OCI-LY1 (cell line): ENCODE results near the gene IRS2.

Experiments
- H2AFZ ChIP-seq: fragments of 200-600 bp; sonication (generic), shearing (Covaris generic); 2 replicates; pipeline ENCODE4 v1.6.0; 2014; ENCODE audit warnings: antibody characterized with exemption, mild to moderate bottlenecking, low read length
- H3F3A ChIP-seq: fragments of 200-600 bp; sonication (generic), shearing (Covaris generic); 2 replicates; pipeline ENCODE4 v1.6.0; 2014; ENCODE audit warnings: mild to moderate bottlenecking, antibody characterized with exemption, low read length, moderate library complexity; ENCODE audit not compliant: insufficient read depth
- H3K27ac ChIP-seq: fragments of 200-600 bp; sonication (generic); 2 replicates; pipeline ENCODE4 v1.5.1; 2014; ENCODE audit warnings: low read length, mixed run types, mild to moderate bottlenecking, low read depth; ENCODE audit not compliant: poor library complexity, severe bottlenecking
- H3K27me3 ChIP-seq: fragments of 200-600 bp; sonication (generic); 2 replicates; pipeline ENCODE4 v1.6.0; 2014; ENCODE audit warnings: antibody characterized with exemption, mild to moderate bottlenecking, low read length, moderate library complexity; ENCODE audit not compliant: insufficient read depth
- H3K36me3 ChIP-seq: fragments of 200-600 bp; sonication (generic); 2 replicates; pipeline ENCODE4 v1.6.1; 2014; ENCODE audit warnings: mild to moderate bottlenecking, antibody characterized with exemption, low read length, moderate library complexity, mixed read lengths; ENCODE audit not compliant: insufficient read depth
- H3K4me1 ChIP-seq: fragments of 200-600 bp; sonication (generic); 2 replicates; pipeline ENCODE4 v1.5.1; 2014; ENCODE audit warnings: mild to moderate bottlenecking, low read length, moderate library complexity; ENCODE audit not compliant: insufficient read depth, severe bottlenecking
- H3K4me2 ChIP-seq: fragments of 200-600 bp; sonication (generic), shearing (Covaris generic); 2 replicates; pipeline ENCODE4 v1.6.1; 2014; ENCODE audit warnings: low read length
- H3K4me3 ChIP-seq: fragments of 200-600 bp; sonication (generic); 2 replicates; pipeline ENCODE4 v1.5.1; 2014; ENCODE audit warnings: low read length, low read depth, mild to moderate bottlenecking, mixed read lengths; ENCODE audit not compliant: poor library complexity, severe bottlenecking
- H3K79me2 ChIP-seq: fragments of 200-600 bp; shearing (Covaris generic); 2 replicates; pipeline ENCODE4 v1.6.1; 2016; ENCODE audit warnings: mixed run types, low read length, mixed read lengths; ENCODE audit not compliant: insufficient read depth
- H3K9ac ChIP-seq: fragments of 200-600 bp; sonication (generic), shearing (Covaris generic); 2 replicates; pipeline ENCODE4 v1.6.1; 2014; ENCODE audit warnings: mild to moderate bottlenecking, low read length, mixed read lengths
- H3K9me2 ChIP-seq: fragments of 200-600 bp; sonication (generic), shearing (Covaris generic); 2 replicates; pipeline ENCODE4 v1.6.1; 2014; ENCODE audit warnings: low read depth, mild to moderate bottlenecking, low read length, mixed read lengths
- H3K9me3 ChIP-seq: fragments of 200-600 bp; shearing (Covaris generic); 2 replicates; pipeline ENCODE4 v1.6.1; 2014; ENCODE audit warnings: low read length, mixed read lengths
- H4K20me1 ChIP-seq: fragments of 200-600 bp; sonication (generic), shearing (Covaris generic); 2 replicates; pipeline ENCODE4 v1.6.0; 2016; ENCODE audit warnings: mild to moderate bottlenecking, low read length; ENCODE audit not compliant: insufficient read depth
- EZH2 ChIP-seq: fragments of 200-600 bp; sonication (generic), shearing (Covaris generic); IDR thresholded peaks from 2 replicates; pipeline ENCODE4 v1.8.0; 2017; ENCODE audit warnings: borderline replicate concordance, mixed run types, mild to moderate bottlenecking, antibody characterized with exemption, low read length, moderate library complexity, mixed read lengths
- TF ChIP-seq, protein P1 (sequence below): fragments of 200-600 bp; sonication (generic), shearing (Covaris generic); IDR thresholded peaks from 2 replicates; pipeline ENCODE4 v1.5.1; 2017; ENCODE audit warnings: mild to moderate bottlenecking, antibody characterized with exemption, low read length, moderate library complexity, mixed read lengths

The IRS2 gene

DNA sequence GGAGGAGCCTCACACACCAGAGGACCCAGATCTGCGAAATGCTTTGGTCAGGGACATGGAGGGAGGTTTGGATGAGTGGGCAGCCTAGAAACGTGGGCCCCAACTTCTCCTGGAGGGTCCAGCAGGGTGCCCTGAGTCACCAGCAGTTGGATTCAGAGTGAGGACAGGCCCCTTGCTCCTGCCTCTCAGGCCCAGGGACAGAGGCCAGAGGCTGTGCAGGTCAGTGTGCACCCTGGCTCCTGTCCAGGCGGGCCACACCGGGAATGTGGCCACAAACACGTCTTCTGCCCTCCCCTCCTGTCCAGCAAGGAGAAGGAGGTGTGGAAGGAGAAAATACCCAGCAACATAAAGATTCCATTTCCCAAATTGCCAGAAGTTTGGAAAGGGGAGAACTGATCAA is 19.4 kb downstream of the IRS2 start:
- Histone ChIP-seq H3K4me2 (no peak overlapping the region), H3K4me1 (no peaks in the 10 kb centered on the region), H3K27me3 (peaks cover 3% of the 10 kb centered on the region; the same call in 1 of the 2 replicates), H3K9me3 (no peaks in the 10 kb centered on the region), H3K9me2 (no peaks in the 10 kb centered on the region), H3K36me3 (no peaks in the 10 kb centered on the region), H3K4me3 (no peak overlapping the region), H2AFZ (no peak overlapping the region), H4K20me1 (no peaks in the 10 kb centered on the region), H3F3A (no peaks in the 10 kb centered on the region), H3K27ac (no peak overlapping the region), H3K9ac (no peak overlapping the region), H3K79me2 (no peaks in the 10 kb centered on the region)
- TF ChIP-seq EZH2 = no peak
- TF ChIP-seq, protein P1, sequence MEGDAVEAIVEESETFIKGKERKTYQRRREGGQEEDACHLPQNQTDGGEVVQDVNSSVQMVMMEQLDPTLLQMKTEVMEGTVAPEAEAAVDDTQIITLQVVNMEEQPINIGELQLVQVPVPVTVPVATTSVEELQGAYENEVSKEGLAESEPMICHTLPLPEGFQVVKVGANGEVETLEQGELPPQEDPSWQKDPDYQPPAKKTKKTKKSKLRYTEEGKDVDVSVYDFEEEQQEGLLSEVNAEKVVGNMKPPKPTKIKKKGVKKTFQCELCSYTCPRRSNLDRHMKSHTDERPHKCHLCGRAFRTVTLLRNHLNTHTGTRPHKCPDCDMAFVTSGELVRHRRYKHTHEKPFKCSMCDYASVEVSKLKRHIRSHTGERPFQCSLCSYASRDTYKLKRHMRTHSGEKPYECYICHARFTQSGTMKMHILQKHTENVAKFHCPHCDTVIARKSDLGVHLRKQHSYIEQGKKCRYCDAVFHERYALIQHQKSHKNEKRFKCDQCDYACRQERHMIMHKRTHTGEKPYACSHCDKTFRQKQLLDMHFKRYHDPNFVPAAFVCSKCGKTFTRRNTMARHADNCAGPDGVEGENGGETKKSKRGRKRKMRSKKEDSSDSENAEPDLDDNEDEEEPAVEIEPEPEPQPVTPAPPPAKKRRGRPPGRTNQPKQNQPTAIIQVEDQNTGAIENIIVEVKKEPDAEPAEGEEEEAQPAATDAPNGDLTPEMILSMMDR = no peak

DNA sequence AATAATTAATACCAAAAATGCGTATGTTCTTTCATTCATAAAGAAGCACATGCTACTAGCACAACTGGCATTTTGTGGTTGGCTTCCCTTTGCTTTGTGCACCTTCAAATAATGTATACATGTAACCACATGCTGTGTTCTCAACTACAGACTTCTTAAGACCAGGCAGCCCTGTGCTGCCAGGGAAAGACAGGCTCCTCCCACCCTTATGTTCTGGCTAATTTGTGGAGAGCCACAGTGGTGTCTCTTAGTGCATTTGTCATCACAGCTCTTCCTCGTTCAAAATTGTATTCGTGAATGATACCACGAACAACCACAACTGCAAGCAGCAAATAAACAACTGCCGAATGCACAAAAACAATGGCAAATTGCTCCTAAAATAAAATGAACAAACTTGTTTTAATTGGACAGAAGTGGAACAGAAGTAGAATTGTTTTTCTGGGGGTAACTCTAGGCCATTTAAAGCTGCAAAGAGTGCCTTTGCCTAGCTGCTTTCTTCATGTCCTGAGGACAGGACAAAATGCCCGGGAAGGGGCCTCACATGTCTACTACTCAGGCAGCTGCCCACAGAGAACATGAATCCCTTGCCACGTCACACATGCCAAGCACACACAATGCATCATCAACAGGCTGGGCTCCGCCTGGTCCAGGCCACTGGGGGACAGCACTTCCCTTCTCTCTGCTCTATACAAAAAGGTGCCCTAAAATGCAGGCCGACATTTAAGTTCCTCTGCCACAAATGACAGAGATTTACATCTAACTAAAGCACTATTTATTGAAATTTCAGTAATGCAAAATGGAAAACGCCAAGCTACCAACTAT is 21.7 kb downstream of the IRS2 start:
- TF ChIP-seq, protein P1 = no peak
- TF ChIP-seq EZH2 = no peak
- H3K4me2 ChIP-seq = no peak overlapping the region
- no peaks in the 10 kb centered on the region for H3K36me3 ChIP-seq

DNA sequence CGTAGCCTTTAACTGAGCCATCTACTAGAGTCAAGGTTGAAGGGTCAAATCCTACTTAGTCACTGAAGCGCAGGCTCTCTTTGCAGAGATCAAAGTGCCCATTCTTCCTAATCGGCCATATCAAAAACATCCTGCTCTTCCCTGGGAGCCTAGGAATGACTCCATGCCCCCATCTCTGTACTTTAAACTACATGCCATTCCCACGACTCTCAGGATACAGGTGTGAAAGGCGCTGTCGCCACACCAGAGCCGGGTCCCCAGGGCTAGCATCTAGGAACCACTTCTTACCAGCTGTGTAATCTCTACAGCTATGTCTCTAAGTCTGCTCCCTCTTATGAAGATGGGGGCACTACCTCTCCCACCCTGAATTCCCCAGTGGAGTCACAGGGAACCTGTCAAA is 22.3 kb downstream of the IRS2 start:
- H3K79me2 ChIP-seq = no peaks in the 10 kb centered on the region
- no peaks in the 10 kb centered on the region for H3K9me2 ChIP-seq
- H3K4me1 ChIP-seq = no peaks in the 10 kb centered on the region
- H3K4me3 ChIP-seq = no peak overlapping the region
- no peaks in the 10 kb centered on the region for H4K20me1 ChIP-seq
- TF ChIP-seq, protein P1 = no peak
- TF ChIP-seq EZH2 = no peak
- no peak overlapping the region for H3K4me2 ChIP-seq
- no peaks in the 10 kb centered on the region for H3K36me3 ChIP-seq
- H3K27ac ChIP-seq = no peak overlapping the region
- H3K9me3 ChIP-seq = no peaks in the 10 kb centered on the region
- peaks cover 3% of the 10 kb centered on the region; the same call in 1 of the 2 replicates for H3K27me3 ChIP-seq
- no peaks in the 10 kb centered on the region for H3F3A ChIP-seq
- no peak overlapping the region for H2AFZ ChIP-seq
- no peak overlapping the region for H3K9ac ChIP-seq

More for the DNA sequence above, 21.7 kb downstream of the IRS2 start:
- Histone ChIP-seq H3K9me2 (no peaks in the 10 kb centered on the region), H3F3A (no peaks in the 10 kb centered on the region), H4K20me1 (no peaks in the 10 kb centered on the region), H3K4me3 (no peak overlapping the region), H3K9ac (no peak overlapping the region), H3K79me2 (no peaks in the 10 kb centered on the region), H3K4me1 (no peaks in the 10 kb centered on the region), H3K27me3 (peaks cover 3% of the 10 kb centered on the region; the same call in 1 of the 2 replicates), H2AFZ (no peak overlapping the region), H3K9me3 (no peaks in the 10 kb centered on the region), H3K27ac (no peak overlapping the region)
